Measurements from ENCODE around the gene B3GALT2. TPM values are rescaled to one million over a fixed set of nuclear protein-coding genes. Genes with fewer than 3 reads are reported as not detected.

The B3GALT2 gene
- total and polyA plus RNA-seq, 2 of the 8 experiments (the other 6 are each of a cell fraction or from before 2014, with no cell fraction given): not detected

GRCh38 chr1:193184776-193185175 is 1.6 kb downstream of the B3GALT2 start:
- WGBS, 2 experiments (ENCODE audit: extremely low coverage in 1 of 2, insufficient coverage in 1 of 2, insufficient read length in 1 of 2, insufficient replicate concordance in 2 of 2, low coverage in 1 of 2, low lambda C conversion rate in 2 of 2, missing lambda C conversion rate in 1 of 2): 90% methylated on average over 1 of the region's 1 CpG; no CpG with 5 or more reads in 1 of the 2 experiments
- Histone ChIP-seq H3K4me3 (ENCODE audit: extremely low read depth in 1 of 4, insufficient read depth in 2 of 4, low read depth in 3 of 4, low read length in 4 of 4) (no peak overlapping the region), H3K23ac (ENCODE audit: insufficient read length) (no peak overlapping the region), H3K79me2 (ENCODE audit: control insufficient read depth in 1 of 2, insufficient read depth in 2 of 2, low read length in 2 of 2) (peaks cover 0 to 65% of the 10 kb centered on the region in 2 experiments; a peak in 3 of 4 replicates), H3K14ac (ENCODE audit: insufficient read length) (no peak overlapping the region), H3K79me1 (ENCODE audit: low read depth, low read length) (no peaks in the 10 kb centered on the region; the same call in 1 of the 2 replicates), H4K91ac (replicated peaks; ENCODE audit: insufficient read length, low read length) (no peak overlapping the region), H3K4me2 (ENCODE audit: insufficient read depth in 1 of 2, low read depth in 2 of 2, low read length in 2 of 2) (no peak overlapping the region), H2BK12ac (ENCODE audit: low read depth, low read length) (no peak overlapping the region), H2AK5ac (ENCODE audit: low read depth, low read length) (no peak overlapping the region), H2BK15ac (ENCODE audit: low read length) (no peak overlapping the region), H3K4me1 (replicated peaks in 1 of 4; ENCODE audit: control insufficient read depth in 3 of 4, insufficient read depth in 4 of 4, low read length in 3 of 4) (no peaks in the 10 kb centered on the region; a peak in 1 of 7 replicates), H4K5ac (ENCODE audit: insufficient read length, low read depth, low read length) (no peak overlapping the region), H3K23me2 (ENCODE audit: low read depth, low read length) (no peaks in the 10 kb centered on the region), H2AFZ (ENCODE audit: low read length) (no peak overlapping the region), H3K36me3 (ENCODE audit: control insufficient read depth in 2 of 4, insufficient read depth in 4 of 4, low read length in 3 of 4) (no peaks in the 10 kb centered on the region), H3K9me3 (ENCODE audit: insufficient read depth in 2 of 2, low read depth in 1 of 2, low read length in 1 of 2) (no peaks in the 10 kb centered on the region), H2BK120ac (replicated peaks; ENCODE audit: low read depth, low read length) (no peak overlapping the region), H3K27ac (ENCODE audit: low read depth, low read length) (no peak overlapping the region), H2BK5ac (ENCODE audit: low read depth, low read length) (no peak overlapping the region), H2BK20ac (ENCODE audit: low read length) (no peak overlapping the region), H4K8ac (ENCODE audit: extremely low read depth, insufficient read depth, low read length) (no peak overlapping the region), H3K27me3 (replicated peaks in 1 of 4; ENCODE audit: control insufficient read depth in 3 of 4, extremely low read depth in 1 of 4, insufficient read depth in 3 of 4, low read length in 3 of 4) (no peaks in the 10 kb centered on the region), H3K4ac (replicated peaks; ENCODE audit: insufficient read length, low read depth, low read length) (no peak overlapping the region), H3K18ac (ENCODE audit: extremely low read depth, low read length) (no peak overlapping the region), H3K56ac (replicated peaks; ENCODE audit: insufficient read length, low read depth, low read length) (no peak overlapping the region), H4K20me1 (replicated peaks in 1 of 2; ENCODE audit: control insufficient read depth in 1 of 2, insufficient read depth in 2 of 2, low read length in 2 of 2) (peaks cover 2 to 5% of the 10 kb centered on the region in 2 experiments), H3K9ac (replicated peaks in 1 of 4; ENCODE audit: extremely low read depth in 1 of 4, low read depth in 3 of 4, low read length in 3 of 4) (no peak overlapping the region)
- DNase-seq (ENCODE audit: low read depth in 1 of 2, low spot score in 2 of 2): no peak
- POLR2A ChIA-PET (ENCODE audit: partially characterized antibody): no interaction called here
- FAIRE-seq: no peak
- CTCF ChIA-PET (ENCODE audit: partially characterized antibody): interaction anchor here (0.6 to 2.1 kb wide), 4 partner anchors 9 to 351 kb away, joined by 3 to 6 read pairs (median 3); no protein-coding TSS in a partner anchor
- TF ChIP-seq TAF7 (optimal IDR thresholded peaks at IDR 0.05; ENCODE audit: borderline replicate concordance, low read depth, low read length): no peak
- TF ChIP-seq SAP30 (IDR thresholded peaks at IDR 0.05; ENCODE audit: insufficient read depth, insufficient replicate concordance, low read length): no peak
- TF ChIP-seq SP1 (IDR thresholded peaks at IDR 0.05; ENCODE audit: low read depth, low read length): no peak
- TF ChIP-seq MAX (IDR thresholded peaks at IDR 0.05): no peak
- TF ChIP-seq USF2 (IDR thresholded peaks at IDR 0.05; ENCODE audit: low read length): no peak
- no peak for TF ChIP-seq SP4 (IDR thresholded peaks at IDR 0.05; ENCODE audit: low read length)
- no peak for TF ChIP-seq SP2 (IDR thresholded peaks at IDR 0.05; ENCODE audit: low read length)
- TF ChIP-seq CREB1 (IDR thresholded peaks at IDR 0.05): no peak
